GM21825 (cell line): Measurements from ENCODE around the gene RECK.
"Not testable (repeated sequence)": the region's sequence is repeated elsewhere in the genome, so short reads cannot be mapped to it uniquely, and the experiment has no call there.

Experiments
- ATAC-seq: cut with Tn5 transposase; IDR thresholded peaks from one replicate; pipeline ENCODE4 v1.9.1; 2021; ENCODE audit warnings: mild to moderate bottlenecking, moderate library complexity; ENCODE audit not compliant: unreplicated experiment

RECK gene

GRCh38 chr9:36036780-36037548, at the start of gene RECK:
Gene RECK, plus strand, starts transcription at chr9:36036913. Its CDS starts 86 bp downstream, at chr9:36036999.
- ATAC-seq: peak; percentile 79

GRCh38 chr9:35990155-35990554, 46.6 kb upstream of the RECK start:
- no peak for ATAC-seq

GRCh38 chr9:35993136-35993535, 43.6 kb upstream of the RECK start:
- ATAC-seq: not testable (repeated sequence)

- no peak for ATAC-seq
These were observed 42.6 kb upstream of the RECK start for GRCh38 chr9:35993976-35994720.

- no peak for ATAC-seq
These were observed 41.8 kb upstream of the RECK start for GRCh38 chr9:35994959-35995358.

- no peak for ATAC-seq
These were observed 40.2 kb upstream of the RECK start for GRCh38 chr9:35996358-35996970.

GRCh38 chr9:35997016-35997415, 39.7 kb upstream of the RECK start:
- ATAC-seq: not testable (repeated sequence)

GRCh38 chr9:35998333-35998732, 38.4 kb upstream of the RECK start:
- no peak for ATAC-seq

- ATAC-seq: no peak
These were observed 30.8 kb upstream of the RECK start for GRCh38 chr9:36005891-36006290.

- ATAC-seq: no peak
These were observed 30.0 kb upstream of the RECK start for GRCh38 chr9:36006549-36007315.

GRCh38 chr9:36007316-36007708, 29.4 kb upstream of the RECK start:
- ATAC-seq: no peak

GRCh38 chr9:36007852-36008251, 28.9 kb upstream of the RECK start:
- ATAC-seq: no peak

GRCh38 chr9:36008774-36009300, 27.9 kb upstream of the RECK start:
- peak; percentile 67 for ATAC-seq

GRCh38 chr9:36011379-36011778, 25.3 kb upstream of the RECK start:
- no peak for ATAC-seq

GRCh38 chr9:36017278-36017677, 19.4 kb upstream of the RECK start:
- ATAC-seq: no peak

- ATAC-seq: no peak
These were observed 18.6 kb upstream of the RECK start for GRCh38 chr9:36018129-36018528.

GRCh38 chr9:36018891-36019720, 17.6 kb upstream of the RECK start:
- no peak for ATAC-seq

GRCh38 chr9:36021968-36022367, 14.7 kb upstream of the RECK start:
- ATAC-seq: no peak

GRCh38 chr9:36023260-36024048, 13.3 kb upstream of the RECK start:
- no peak for ATAC-seq
